ENCODE results near the gene LPGAT1.

LPGAT1 gene

GRCh38 chr1:211761400-211761799 lies 69.2 kb downstream of the LPGAT1 start:
- no peak for DNase-seq

- no peak for DNase-seq
Observed at GRCh38 chr1:211756471-211757020, 74.0 kb downstream of the LPGAT1 start.

DNA sequence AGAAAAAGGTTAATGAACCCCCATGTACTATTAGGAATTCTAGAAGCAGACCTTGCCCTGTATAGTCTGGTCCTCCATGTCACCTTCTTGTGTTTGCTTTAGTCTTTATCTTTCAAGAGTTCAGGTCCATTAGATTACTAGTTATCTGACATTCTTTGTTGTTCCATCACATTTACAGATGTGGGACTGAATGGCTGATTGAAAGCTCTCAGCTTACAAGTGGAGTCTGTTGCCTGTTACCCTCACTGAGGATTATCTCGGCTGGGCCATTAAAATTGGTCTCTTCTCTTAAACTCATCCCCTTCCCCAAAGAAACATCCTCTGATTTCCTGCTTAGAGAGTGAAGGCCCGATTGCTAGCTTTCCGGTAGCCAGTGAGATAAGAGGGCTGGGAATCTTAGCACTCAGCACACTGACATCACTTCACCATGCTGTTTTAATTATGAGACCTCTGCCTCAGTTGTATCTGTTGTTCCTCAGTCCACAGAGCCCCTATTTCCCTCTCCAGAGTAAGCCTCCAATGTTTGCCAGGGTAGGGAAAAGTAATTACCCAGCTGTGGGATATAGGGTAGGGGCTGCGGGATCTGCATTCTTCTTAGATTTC lies 76.8 kb downstream of the LPGAT1 start:
- DNase-seq = no peak

GRCh38 chr1:211752951-211753486 lies 77.5 kb downstream of the LPGAT1 start:
- no peak for DNase-seq

DNA sequence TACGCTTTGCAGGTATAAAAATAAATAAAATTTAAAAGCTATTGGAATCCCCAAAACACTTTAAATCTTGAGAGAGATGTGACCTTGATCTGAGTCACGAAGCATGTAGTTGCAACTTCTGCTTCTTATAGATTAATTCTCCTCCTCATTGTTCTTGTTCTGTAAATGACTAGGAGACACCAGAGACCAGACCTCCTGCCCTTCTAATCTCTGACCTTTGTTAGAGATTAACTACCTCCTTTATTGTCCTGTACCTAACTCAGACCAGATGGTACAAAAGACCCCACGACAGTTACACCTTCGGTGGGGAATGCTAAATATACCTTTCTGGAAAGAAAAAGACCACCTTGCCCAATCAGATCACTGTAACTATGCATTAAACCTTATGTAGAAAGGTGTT lies 78.2 kb downstream of the LPGAT1 start:
- DNase-seq = no peak

- DNase-seq = no peak
Observed at GRCh38 chr1:211751438-211751837, 79.1 kb downstream of the LPGAT1 start.

- no peak for DNase-seq
Observed at GRCh38 chr1:211750599-211750998, 80.0 kb downstream of the LPGAT1 start.

DNA sequence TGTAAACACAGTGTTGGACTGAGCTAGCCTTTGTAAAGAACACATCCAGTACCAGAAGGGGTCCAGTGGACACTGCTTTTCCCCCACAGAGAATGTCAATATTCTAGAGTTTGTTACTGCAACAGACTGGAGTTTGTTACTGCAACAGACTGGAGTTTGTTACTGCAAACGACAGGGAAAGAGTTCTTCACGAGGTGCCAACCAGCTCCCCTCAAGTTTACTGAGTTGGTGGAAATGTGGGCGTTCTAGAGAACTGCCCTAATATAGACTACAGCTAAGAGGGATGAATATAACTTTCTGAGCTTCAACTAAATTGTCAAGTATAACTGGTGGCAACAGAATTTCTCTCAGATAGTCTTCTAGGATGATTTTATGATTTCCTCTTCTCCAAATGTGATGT lies 81.3 kb downstream of the LPGAT1 start:
- DNase-seq = no peak

DNA sequence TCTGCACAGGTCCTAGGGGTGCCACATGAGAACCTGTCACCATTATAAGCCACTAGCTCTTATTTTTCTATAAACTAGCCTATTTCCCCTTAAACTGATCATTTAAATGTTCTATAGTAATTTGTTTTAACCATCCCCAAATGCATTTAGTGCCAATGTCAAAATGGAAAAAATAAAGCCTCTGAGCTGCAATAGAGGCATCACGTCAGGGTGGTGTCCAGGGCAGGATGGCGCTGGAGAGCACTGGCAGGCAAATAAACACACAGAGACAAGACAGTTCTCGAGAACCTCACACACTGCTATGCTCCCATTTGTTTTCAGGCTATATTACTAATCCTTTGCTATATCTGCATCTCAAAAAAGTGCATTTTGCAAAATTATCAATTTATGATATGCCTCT lies 81.8 kb downstream of the LPGAT1 start:
- no peak for DNase-seq

DNA sequence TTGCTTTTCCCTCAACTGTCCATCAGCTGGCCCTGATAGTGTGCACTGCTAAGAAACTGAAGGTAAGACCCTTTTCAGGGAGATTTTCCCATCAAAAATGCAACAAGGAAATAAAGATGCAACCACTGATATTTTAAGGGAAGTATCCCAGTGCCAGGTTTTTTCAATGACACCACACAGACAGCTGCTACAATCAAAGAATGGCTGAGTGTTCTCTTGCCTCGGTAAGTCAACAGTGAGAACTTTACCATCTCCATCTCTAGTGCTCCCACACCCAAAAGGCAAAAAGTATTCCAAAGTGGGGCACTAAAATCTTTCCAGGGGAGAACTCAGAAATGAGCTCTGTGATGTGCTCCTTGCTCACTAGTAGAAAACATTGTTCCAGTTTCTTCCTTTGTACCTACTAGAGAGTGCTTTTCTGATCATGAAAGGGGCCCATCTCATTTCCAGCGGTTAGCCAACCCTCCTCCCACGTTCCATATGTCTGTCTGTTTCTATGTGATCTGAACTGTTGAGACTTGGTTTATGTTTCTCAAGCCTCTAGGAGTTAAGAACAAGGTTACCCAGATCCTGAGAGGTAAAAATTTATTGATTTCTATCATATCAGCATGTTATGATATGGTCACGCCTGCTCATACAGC lies 87.6 kb downstream of the LPGAT1 start:
- no peak for DNase-seq

DNA sequence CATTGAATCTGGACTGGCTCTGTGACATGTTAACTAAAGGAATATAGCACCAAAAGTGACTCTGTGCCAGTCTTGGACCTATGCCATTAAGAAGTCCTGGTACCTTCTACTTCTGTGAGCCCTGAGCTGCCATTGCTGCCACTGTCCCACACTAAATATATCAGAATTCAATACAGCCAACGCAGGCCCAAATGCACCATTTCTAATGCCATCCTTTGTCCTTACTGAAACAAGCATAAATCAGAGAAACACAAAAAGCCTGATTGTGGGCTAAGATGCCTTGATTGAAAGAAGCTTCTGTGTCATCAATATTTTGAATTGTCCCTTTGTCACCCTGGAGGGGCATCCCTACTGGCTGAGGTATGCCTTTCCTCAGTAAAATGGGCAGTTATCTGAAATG lies 88.3 kb downstream of the LPGAT1 start:
- no peak for DNase-seq

GRCh38 chr1:211741788-211742187 lies 88.8 kb downstream of the LPGAT1 start:
- DNase-seq = no peak

DNA sequence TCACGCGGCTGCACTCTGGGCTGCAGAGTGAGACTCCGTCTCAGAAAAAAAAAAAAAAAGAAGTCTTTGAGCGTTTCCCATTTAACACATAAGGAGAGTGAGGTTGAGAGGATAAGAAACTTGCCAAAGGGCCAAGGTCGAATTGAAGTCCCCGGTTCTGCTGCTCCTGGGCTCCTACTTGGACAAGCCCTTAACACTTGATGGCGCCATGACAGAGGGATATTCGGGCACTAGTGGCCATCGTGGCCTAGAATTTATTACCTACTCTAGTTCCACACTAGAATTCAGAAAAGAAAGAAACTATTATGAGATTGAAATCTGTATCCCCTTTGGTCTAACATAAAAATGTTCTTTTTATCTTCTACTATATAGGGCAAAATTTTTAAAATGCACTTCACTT lies 89.4 kb downstream of the LPGAT1 start:
- no peak for DNase-seq

DNA sequence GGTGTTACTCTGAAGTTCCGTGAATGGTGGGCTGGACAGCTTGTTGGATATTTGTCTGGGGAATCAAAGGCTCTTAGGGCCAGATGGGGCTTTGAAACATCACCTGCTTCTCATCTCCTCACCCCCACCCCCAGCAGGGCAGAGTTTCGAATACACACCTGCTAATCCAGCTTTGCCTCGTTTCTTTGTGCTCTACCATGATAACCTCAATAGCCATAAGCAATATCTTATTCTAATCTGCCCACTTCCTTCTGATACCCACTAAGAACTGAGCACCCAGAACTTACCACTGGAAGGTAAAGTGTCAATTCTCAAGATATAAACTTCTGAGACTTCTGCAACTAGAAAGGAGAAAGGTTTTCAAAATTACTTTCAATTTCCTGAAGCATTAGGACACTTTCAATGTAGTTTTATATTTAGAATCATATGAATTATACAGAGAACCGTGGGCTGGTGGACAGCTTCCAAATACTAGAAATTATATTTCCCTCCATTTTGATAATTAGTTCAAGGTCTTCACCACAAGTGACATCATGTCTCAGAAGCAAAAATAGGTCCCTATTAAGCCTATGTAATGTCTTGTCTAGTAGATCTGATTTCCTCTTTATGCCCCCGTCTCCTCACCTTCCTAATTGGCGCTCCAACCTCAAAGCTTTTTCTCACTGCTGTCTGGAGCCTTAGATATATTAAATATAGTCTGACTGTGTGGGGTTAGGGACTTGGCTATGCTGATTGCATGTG lies 90.7 kb downstream of the LPGAT1 start:
- DNase-seq = no peak

DNA sequence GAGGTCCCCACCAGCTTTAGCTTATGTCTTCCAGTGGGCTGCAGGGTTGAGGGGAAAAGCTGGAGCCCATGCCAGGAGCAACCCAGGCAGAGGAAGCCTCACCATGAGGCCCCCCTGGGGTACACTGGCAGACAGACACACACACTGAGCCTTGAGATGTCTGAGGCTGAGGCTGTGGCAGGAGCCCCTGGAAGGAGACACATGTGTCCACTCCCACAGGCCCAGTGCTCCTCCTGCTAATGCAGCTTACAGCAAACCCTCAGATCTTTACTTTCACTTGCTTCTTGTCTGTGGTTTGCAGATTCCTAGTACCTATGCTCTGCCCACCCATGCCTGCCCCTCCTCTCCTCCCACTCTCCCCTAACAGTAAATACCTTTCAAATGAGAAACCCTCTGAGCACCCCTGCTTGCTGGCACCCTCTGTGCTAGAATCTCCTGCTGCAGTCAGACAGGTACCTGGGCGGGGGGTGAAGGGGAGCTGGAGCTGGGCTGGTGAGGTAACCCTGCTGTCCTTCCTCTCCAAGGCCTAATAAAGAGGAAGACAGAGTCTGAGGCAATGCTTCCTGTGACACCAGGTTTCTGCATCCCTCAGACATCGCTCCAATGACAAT lies 91.8 kb downstream of the LPGAT1 start:
- DNase-seq = no peak

DNA sequence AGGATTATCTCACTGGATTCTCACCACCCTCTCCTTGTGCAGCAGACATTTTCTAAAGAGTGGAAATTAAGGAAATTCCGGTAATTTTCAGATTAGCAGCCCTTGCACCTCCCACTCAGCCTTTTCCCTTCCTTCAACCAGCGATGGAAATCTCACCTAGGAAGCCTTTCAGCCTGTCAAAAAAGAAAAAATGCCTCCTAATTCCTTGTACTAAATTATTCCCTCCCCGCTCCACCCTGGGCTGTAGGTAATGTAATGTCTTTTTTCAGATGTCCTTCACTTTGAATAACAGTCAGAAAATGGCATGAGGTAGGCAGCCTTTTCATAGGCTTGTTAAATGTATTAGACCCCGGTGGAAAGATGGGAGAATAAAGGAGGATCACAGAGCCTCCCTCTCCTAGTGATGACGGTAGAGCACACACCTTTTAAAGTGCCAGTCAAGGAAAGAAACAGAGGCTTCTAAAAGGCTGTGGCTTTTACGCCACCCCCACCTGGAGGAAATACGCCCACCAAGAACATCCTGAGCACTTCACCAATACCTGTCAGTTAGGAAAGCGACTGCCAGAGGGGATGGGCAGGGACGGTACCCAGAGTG lies 92.4 kb downstream of the LPGAT1 start:
- DNase-seq = no peak

- no peak for DNase-seq
Observed at GRCh38 chr1:211737115-211738035, 93.2 kb downstream of the LPGAT1 start.

GRCh38 chr1:211736351-211736915 lies 94.1 kb downstream of the LPGAT1 start:
- DNase-seq = peak; percentile 40

DNA sequence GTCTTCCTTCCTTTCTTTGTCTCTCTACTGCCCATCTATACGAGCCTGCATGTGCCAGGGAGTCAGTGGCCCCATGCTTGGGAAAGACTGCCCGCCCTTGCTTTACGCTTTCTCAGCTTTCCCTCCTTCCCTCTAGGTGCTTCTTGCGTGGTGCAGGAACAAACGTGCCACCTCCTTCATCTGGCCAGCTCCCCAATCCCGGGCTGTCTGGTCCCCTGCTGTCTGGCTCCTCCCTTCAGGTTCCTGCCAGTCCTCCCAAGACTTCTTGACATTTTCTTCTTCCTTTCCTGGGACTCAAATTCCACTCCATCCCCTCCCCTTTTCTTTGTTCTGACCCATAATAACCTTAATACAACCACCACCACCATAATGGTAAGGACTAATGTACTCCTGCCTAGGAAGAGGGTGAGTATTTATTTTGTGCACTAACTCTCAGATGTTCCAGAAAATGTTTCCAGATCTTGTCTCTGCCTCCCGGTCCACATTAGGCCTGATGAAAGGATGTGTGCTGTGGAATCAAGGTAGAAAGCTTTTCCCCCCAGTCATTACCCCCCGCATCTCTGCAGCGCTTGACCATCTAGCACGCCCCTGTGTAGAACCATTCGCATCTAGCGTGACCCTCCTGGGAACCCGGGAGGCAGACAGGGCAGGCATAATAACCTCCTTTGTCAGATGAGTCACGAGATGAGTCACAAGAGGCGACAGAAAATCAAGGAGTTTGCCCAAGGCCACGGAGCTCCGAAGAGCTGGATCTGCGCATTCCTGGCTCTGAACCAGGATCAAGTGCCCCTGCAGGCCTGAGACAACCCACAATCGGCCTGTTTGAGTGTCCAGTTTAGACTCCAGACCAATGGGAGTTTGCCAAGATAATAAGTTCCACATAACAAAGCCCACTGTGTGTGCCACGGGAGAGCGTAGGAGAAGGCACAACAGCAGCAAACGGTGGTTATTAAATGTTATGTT lies 95.1 kb downstream of the LPGAT1 start:
- no peak for DNase-seq

DNA sequence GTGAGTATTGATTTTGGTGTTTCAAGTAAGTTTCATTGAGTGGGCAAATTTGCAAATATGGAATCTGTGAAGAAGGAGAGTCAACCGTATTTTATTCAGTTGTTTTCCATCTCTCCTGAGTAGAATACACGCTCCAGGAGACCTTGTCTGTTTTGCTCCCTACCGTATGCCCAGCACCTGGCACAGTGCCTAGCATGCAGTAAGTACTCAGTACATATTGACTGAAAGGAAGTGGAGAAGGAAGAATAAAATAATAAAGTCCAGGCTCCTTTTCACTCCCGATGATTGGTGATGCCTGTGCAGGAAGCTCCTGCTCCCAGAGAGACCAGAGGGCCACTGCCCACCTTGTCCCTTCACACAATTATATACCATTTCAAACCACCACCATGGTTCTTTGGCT lies 95.8 kb downstream of the LPGAT1 start:
- no peak for DNase-seq

Measured in retina (tissue), 1 donor.